Measurements from ENCODE around the gene CCDC177. TPM values are rescaled to one million over a fixed set of nuclear protein-coding genes. Genes with fewer than 3 reads are reported as not detected.
"Not testable (repeated sequence)": the region's sequence is repeated elsewhere in the genome, so short reads cannot be mapped to it uniquely, and the experiment has no call there.

The CCDC177 gene
- total RNA-seq, 6 experiments from 2014 or later, result 0.06 to 0.11 (median 0.07) TPM; not detected in 3

DNA sequence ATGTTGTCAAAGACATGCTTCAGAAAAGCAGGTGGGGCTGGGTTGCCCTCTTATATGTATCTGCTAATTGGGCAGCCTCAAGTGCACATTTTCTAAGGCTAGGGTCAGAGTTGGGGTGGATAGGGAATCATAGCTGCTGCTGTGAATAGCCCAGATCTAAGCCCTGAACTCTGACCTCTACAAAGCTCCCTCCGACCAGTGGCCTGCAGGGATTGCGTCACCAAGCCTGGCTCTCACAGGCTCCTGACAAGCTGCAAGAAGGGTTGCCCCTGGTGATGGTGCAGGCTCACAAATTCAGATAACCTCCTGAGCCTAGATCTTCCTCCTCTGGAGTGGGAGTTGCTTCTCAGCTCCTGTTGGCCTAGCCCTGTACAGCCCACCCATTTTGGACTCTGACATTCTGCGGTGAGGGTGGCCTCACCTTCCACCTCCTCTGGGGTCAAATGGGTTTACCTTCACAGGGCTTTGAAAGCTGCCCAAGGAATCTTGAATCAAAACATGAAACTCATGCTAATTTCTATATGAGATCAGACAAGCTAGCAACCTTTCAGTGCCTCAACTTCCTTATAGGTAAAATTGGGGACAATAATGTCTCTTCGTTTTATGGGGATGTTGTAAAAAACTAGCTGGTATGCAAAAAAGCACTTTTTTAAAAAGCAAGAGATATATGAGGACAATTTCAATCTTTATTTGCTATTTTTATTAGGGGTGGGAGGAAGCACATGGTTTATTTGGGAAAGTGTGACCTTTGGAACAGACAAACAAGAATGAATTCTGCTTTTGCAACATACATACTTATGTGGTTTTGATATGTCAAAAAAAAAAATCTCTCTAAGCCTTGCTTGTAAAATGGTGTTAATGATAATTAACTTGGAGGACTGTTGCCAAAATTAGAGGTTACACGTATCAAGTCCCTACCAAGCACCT lies 31.9 kb upstream of the CCDC177 start:
- TF ChIP-seq POLR2A (IDR thresholded peaks at IDR 0.05), result no peak
- TF ChIP-seq, protein P1, sequence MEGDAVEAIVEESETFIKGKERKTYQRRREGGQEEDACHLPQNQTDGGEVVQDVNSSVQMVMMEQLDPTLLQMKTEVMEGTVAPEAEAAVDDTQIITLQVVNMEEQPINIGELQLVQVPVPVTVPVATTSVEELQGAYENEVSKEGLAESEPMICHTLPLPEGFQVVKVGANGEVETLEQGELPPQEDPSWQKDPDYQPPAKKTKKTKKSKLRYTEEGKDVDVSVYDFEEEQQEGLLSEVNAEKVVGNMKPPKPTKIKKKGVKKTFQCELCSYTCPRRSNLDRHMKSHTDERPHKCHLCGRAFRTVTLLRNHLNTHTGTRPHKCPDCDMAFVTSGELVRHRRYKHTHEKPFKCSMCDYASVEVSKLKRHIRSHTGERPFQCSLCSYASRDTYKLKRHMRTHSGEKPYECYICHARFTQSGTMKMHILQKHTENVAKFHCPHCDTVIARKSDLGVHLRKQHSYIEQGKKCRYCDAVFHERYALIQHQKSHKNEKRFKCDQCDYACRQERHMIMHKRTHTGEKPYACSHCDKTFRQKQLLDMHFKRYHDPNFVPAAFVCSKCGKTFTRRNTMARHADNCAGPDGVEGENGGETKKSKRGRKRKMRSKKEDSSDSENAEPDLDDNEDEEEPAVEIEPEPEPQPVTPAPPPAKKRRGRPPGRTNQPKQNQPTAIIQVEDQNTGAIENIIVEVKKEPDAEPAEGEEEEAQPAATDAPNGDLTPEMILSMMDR (IDR thresholded peaks at IDR 0.05), result no peak
- Histone ChIP-seq H3K27me3 (no peaks in the 10 kb centered on the region), H3K9me3 (no peaks in the 10 kb centered on the region), H3K27ac (peak overlapping the region; percentile 45 to 75 (median 63)), H3K4me1 (peaks cover 0 to 24% (median 13%) of the 10 kb centered on the region in 4 donors), H3K36me3 (no peaks in the 10 kb centered on the region), H3K4me3 (no peak overlapping the region)
- DNase-seq (peak; percentile 89 to 93 (median 93)), ATAC-seq (peak; percentile 87 to 94 (median 90))
- intact Hi-C loops (cut with DNase I), result no loop called here
- WGBS (ENCODE audit: insufficient coverage, low coverage, low lambda C conversion rate, missing lambda C conversion rate), result 20% methylated on average over 4 of the region's 5 CpGs

DNA sequence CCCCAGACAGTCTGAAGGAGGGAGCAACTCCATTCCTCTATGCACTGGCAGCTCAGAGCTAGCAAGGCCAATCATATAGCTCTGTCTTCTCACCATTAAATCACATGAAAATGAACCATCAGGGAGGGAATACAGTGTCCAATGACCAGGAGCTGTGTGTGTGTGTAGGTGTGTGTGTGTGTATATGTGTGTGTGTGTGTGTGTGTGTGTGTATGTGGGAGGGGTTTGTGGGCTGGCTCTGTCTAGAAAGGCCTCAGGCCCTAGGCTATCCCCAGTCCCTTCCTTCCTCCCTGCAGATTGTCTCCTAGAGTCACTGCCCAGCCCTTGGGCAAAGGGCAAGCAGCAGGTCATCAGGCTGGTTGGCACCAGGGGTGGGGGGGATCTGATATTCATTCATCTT lies 31.1 kb upstream of the CCDC177 start:
- H3K4me3 ChIP-seq, result no peak overlapping the region
- no peak for TF ChIP-seq POLR2A (IDR thresholded peaks at IDR 0.05)
- TF ChIP-seq, protein P1 (IDR thresholded peaks at IDR 0.05), result no peak
- no peaks in the 10 kb centered on the region for H3K27me3 ChIP-seq
- ATAC-seq (peak; percentile 2 to 13 (median 11)), DNase-seq (no peak)
- H3K36me3 ChIP-seq, result no peaks in the 10 kb centered on the region
- H3K27ac ChIP-seq, result peak overlapping the region in 2 of 3 donors; percentile 63 to 75
- H3K9me3 ChIP-seq, result no peaks in the 10 kb centered on the region
- intact Hi-C loops (cut with DNase I), result no loop called here
- H3K4me1 ChIP-seq, result peaks cover 0 to 21% (median 11%) of the 10 kb centered on the region in 4 donors

DNA sequence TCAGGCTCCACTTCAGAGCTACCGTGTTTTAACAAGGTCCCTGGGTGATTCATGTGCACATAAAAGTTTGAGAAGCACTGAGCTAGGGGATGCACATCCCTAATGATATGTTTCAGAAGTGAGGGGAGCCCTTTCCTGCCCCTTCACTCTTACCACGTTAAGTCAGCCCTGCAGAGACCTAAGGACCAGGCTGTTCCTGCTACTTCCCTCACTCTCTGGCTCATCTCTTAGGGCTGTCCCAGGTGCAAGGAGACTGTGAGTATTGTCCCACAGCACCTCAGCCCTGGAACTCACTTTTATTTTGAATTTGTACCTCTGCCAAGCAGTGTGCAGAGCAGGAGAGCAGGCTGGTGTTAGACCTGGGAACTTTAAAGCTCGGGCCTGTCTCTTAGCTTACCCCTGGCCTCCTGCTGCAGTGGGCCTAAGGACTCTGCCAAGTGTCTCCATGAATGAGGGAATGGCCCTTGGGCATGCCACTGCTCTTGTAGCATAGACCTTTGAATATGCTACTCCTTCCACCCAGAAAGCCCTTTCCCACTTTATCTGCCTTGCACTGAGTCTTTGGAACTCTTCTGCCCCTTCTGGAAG lies 25.7 kb upstream of the CCDC177 start:
- no peak for ATAC-seq
- WGBS (ENCODE audit: insufficient coverage, low coverage, low lambda C conversion rate, missing lambda C conversion rate), result 64% methylated on average over 2 of the region's 3 CpGs
- DNase-seq, result no peak
- H3K27ac ChIP-seq, result no peak overlapping the region
- no peaks in the 10 kb centered on the region for H3K27me3 ChIP-seq
- H3K4me1 ChIP-seq, result no peaks in the 10 kb centered on the region
- H3K9me3 ChIP-seq, result no peaks in the 10 kb centered on the region
- intact Hi-C loops (cut with DNase I), result loop anchor here (5.0 kb wide), 1 partner anchor 127 kb away; no protein-coding TSS in a partner anchor
- no peak overlapping the region for H3K4me3 ChIP-seq
- TF ChIP-seq, protein P1 (IDR thresholded peaks at IDR 0.05), result no peak
- TF ChIP-seq POLR2A (IDR thresholded peaks at IDR 0.05), result no peak
- H3K36me3 ChIP-seq, result no peaks in the 10 kb centered on the region

DNA sequence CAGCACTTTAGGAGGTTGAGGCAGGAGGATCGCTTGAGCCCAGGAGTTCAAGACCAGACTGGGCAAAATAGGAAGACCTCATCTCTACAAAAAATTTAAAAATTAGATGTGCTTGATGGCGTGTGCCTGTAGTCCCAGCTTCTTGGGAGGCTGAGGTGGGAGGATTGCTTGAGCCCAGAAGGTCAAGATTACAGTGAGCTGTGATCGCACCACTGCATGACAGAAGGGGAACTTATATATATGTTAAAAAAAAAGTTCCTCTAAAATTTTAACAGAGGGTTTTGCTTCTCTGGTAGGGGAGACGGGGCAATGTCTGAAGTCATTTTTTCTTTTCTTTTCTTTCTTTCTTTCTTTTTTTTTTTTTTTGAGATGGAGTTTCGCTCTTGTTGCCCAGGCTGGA lies 24.8 kb upstream of the CCDC177 start:
- ATAC-seq; H3K4me3 ChIP-seq; DNase-seq; intact Hi-C loops (cut with DNase I); H3K27ac ChIP-seq; H3K9me3 ChIP-seq; H3K27me3 ChIP-seq; H3K4me1 ChIP-seq; H3K36me3 ChIP-seq: not testable (repeated sequence)
- 92% methylated on average over 5 of the region's 5 CpGs for WGBS (ENCODE audit: insufficient coverage, low coverage, low lambda C conversion rate, missing lambda C conversion rate)

DNA sequence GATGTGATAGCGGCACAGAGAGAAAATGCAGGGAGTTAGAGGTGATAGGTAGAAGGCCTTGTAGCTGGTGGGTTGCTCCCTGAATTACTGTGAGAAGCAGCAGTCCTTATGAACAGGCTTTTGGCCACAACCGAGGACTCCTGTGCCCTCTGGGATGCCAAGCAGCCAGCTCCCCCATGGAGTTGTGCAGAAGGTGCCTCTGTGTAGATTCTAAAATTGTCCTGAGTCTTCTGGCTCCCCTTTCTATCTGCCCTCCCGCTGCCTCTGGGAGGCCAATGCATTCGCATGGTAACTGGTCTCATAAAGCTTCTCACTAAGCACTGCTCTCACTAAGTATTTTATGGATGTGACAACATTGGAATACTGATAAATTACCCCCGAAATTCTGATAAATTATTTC lies 20.7 kb upstream of the CCDC177 start:
- ATAC-seq (no peak), DNase-seq (no peak)
- H3K27ac ChIP-seq, result no peak overlapping the region
- TF ChIP-seq POLR2A (IDR thresholded peaks at IDR 0.05), result no peak
- TF ChIP-seq, protein P1 (IDR thresholded peaks at IDR 0.05), result no peak
- no peaks in the 10 kb centered on the region for H3K36me3 ChIP-seq
- no peaks in the 10 kb centered on the region for H3K4me1 ChIP-seq
- no peak overlapping the region for H3K4me3 ChIP-seq
- 91% methylated on average over 4 of the region's 5 CpGs for WGBS (ENCODE audit: insufficient coverage, low coverage, low lambda C conversion rate, missing lambda C conversion rate)
- no peaks in the 10 kb centered on the region for H3K9me3 ChIP-seq
- intact Hi-C loops (cut with DNase I), result no loop called here
- H3K27me3 ChIP-seq, result no peaks in the 10 kb centered on the region

All from right lobe of liver (tissue), 6 donors.